PC-3 (cell line): ENCODE results near the gene LIG3.

Source experiments
- EZH2 ChIP-seq: fragments of 300-600 bp; sonication (generic); IDR thresholded peaks from one replicate; pipeline ENCODE4 v1.6.1; 2017; ENCODE audit warnings: antibody characterized with exemption, mild to moderate bottlenecking, low read length; ENCODE audit not compliant: unreplicated experiment
- EZH2phosphoT487 ChIP-seq: fragments of 300-600 bp; sonication (generic); IDR thresholded peaks from 2 replicates; pipeline ENCODE4 v1.6.1; 2018; ENCODE audit warnings: mild to moderate bottlenecking, antibody characterized with exemption, low read length, borderline replicate concordance
- TF ChIP-seq, protein P1 (sequence below): fragments of 300-600 bp; sonication (generic); conservative IDR thresholded peaks from 2 replicates; pipeline ENCODE4 v1.5.1; 2017; ENCODE audit warnings: antibody characterized with exemption, low read depth, mild to moderate bottlenecking, low read length

DNA sequence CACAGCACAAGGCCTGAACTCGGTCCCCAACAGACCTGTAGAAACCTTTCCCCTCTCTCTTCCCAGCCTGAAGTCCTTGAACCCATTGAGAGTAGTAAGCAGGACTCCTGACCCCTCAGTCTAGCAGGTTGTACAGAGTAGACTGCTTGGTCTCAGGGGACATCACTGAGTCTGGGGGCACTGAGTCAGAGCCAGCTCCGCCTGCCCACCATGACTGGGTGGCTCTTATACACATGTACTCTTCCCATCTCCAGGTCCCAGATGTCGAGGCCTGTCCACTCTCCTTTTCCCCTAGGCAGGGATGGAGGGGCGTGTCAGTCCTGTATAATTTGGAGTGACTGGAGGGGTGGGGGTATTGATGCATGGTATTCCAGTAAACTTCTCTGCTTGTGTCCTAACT is 23.5 kb downstream of the LIG3 start:
- TF ChIP-seq, protein P1, sequence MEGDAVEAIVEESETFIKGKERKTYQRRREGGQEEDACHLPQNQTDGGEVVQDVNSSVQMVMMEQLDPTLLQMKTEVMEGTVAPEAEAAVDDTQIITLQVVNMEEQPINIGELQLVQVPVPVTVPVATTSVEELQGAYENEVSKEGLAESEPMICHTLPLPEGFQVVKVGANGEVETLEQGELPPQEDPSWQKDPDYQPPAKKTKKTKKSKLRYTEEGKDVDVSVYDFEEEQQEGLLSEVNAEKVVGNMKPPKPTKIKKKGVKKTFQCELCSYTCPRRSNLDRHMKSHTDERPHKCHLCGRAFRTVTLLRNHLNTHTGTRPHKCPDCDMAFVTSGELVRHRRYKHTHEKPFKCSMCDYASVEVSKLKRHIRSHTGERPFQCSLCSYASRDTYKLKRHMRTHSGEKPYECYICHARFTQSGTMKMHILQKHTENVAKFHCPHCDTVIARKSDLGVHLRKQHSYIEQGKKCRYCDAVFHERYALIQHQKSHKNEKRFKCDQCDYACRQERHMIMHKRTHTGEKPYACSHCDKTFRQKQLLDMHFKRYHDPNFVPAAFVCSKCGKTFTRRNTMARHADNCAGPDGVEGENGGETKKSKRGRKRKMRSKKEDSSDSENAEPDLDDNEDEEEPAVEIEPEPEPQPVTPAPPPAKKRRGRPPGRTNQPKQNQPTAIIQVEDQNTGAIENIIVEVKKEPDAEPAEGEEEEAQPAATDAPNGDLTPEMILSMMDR: no peak
- TF ChIP-seq EZH2 (no peak), EZH2phosphoT487 (no peak)
